Smooth muscle cell (in vitro differentiated cells): ENCODE measurements around the gene HNRNPH3. TPM values are rescaled to one million over a fixed set of nuclear protein-coding genes. Genes with fewer than 3 reads are reported as not detected.

ENCODE experiments used
- DNase-seq: peaks from one replicate; lab custom pipeline; 2025; ENCODE audit not compliant: unreplicated experiment; lab: John Stamatoyannopoulos, UW
- H2AFZ ChIP-seq: fragments of 200-600 bp; sonication (generic); 2 replicates; pipeline ENCODE4 v1.6.0; 2016; ENCODE audit warnings: antibody characterized with exemption, low read depth, mild to moderate bottlenecking
- H3F3A ChIP-seq: fragments of 200-600 bp; sonication (generic); 2 replicates; pipeline ENCODE4 v1.6.0; 2017; ENCODE audit warnings: antibody characterized with exemption, low read depth
- H3K27ac ChIP-seq: fragments of 200-600 bp; sonication (generic); 2 replicates; pipeline ENCODE4 v1.5.1; 2016; ENCODE audit warnings: low read depth, mild to moderate bottlenecking
- H3K27me3 ChIP-seq: fragments of 200-600 bp; sonication (generic); 2 replicates; pipeline ENCODE4 v1.6.1; 2016; ENCODE audit warnings: low read depth, mild to moderate bottlenecking
- H3K36me3 ChIP-seq: fragments of 200-600 bp; sonication (generic); 2 replicates; pipeline ENCODE4 v1.5.1; 2016; ENCODE audit warnings: low read depth
- H3K4me1 ChIP-seq: fragments of 200-600 bp; sonication (generic); 2 replicates; pipeline ENCODE4 v1.5.1; 2016; ENCODE audit warnings: low read depth
- H3K4me2 ChIP-seq: fragments of 200-600 bp; sonication (generic); 2 replicates; pipeline ENCODE4 v1.6.0; 2016; ENCODE audit warnings: mild to moderate bottlenecking
- H3K4me3 ChIP-seq: fragments of 200-600 bp; sonication (generic); 2 replicates; pipeline ENCODE4 v1.5.1; 2016; ENCODE audit warnings: mild to moderate bottlenecking
- H3K79me2 ChIP-seq: fragments of 200-600 bp; sonication (generic); 2 replicates; pipeline ENCODE4 v1.6.0; 2016; ENCODE audit warnings: low read depth, mild to moderate bottlenecking
- H3K9ac ChIP-seq: fragments of 200-600 bp; sonication (generic); 2 replicates; pipeline ENCODE4 v1.6.0; 2016; ENCODE audit warnings: low read depth
- H3K9me3 ChIP-seq: fragments of 200-600 bp; sonication (generic); replicated peaks from 2 replicates; pipeline ENCODE4 v1.5.1; 2016; ENCODE audit warnings: low read depth
- H4K20me1 ChIP-seq: fragments of 200-600 bp; sonication (generic); 2 replicates; pipeline ENCODE4 v1.6.0; 2016; ENCODE audit warnings: low read depth
- CTCF ChIP-seq: fragments of 200-600 bp; sonication (generic); IDR thresholded peaks from 2 replicates; pipeline ENCODE4 v1.5.1; 2017; ENCODE audit warnings: borderline replicate concordance, mild to moderate bottlenecking, antibody characterized with exemption; ENCODE audit not compliant: insufficient read depth, poor library complexity, severe bottlenecking
- WGBS: methylation state at CpG from one replicate; pipeline ENCODE4 v1.1.7; 2016; ENCODE audit warnings: low lambda C conversion rate; 5-methylcytosine and 5-hydroxymethylcytosine counted together
- polyA plus RNA-seq: library from polyadenylated mRNA; unstranded; fragments of >200 nt; fragmentation: Nextera tagmentation; extraction: Ambion mirVana; gene quantifications from 2 replicates; pipeline ENCODE4 v1.2.1, GENCODE V29; 2016
- total RNA-seq: library from RNA; depleted of rRNA; stranded (reverse); fragments of >200 nt; gene quantifications from 2 replicates; pipeline ENCODE4 v1.2.3, GENCODE V29; 2014

The HNRNPH3 gene
- total and polyA plus RNA-seq, 2 experiments from 2014 or later = 31.2 to 143 TPM

GRCh38 chr10:68353537-68353936 lies 21.7 kb downstream of the HNRNPH3 start:
- TF ChIP-seq CTCF = no peak
- H3K9ac ChIP-seq = no peak overlapping the region
- H3K36me3 ChIP-seq = no peaks in the 10 kb centered on the region
- H3K27me3 ChIP-seq = no peaks in the 10 kb centered on the region
- no peaks in the 10 kb centered on the region for H3K79me2 ChIP-seq
- H3K9me3 ChIP-seq = no peaks in the 10 kb centered on the region
- H2AFZ ChIP-seq = no peak overlapping the region
- 100% methylated on average over 2 of the region's 2 CpGs for WGBS
- H3K4me3 ChIP-seq = no peak overlapping the region
- peaks cover under 1% of the 10 kb centered on the region for H4K20me1 ChIP-seq
- H3K27ac ChIP-seq = no peak overlapping the region
- no peak for DNase-seq
- H3K4me1 ChIP-seq = no peaks in the 10 kb centered on the region
- H3K4me2 ChIP-seq = no peak overlapping the region
- H3F3A ChIP-seq = no peaks in the 10 kb centered on the region

GRCh38 chr10:68359189-68359588 lies 27.3 kb downstream of the HNRNPH3 start:
- H3K9ac ChIP-seq = no peak overlapping the region
- no peaks in the 10 kb centered on the region for H3K4me1 ChIP-seq
- no peak overlapping the region for H3K4me3 ChIP-seq
- 98% methylated on average over 6 of the region's 6 CpGs for WGBS
- no peaks in the 10 kb centered on the region for H3F3A ChIP-seq
- no peaks in the 10 kb centered on the region for H3K27me3 ChIP-seq
- H4K20me1 ChIP-seq = no peaks in the 10 kb centered on the region
- TF ChIP-seq CTCF = no peak
- no peak overlapping the region for H3K27ac ChIP-seq
- DNase-seq = no peak
- no peaks in the 10 kb centered on the region for H3K79me2 ChIP-seq
- no peak overlapping the region for H2AFZ ChIP-seq
- peaks cover 18% of the 10 kb centered on the region for H3K36me3 ChIP-seq
- H3K4me2 ChIP-seq = no peak overlapping the region
- no peaks in the 10 kb centered on the region for H3K9me3 ChIP-seq

GRCh38 chr10:68362590-68362989 lies 30.7 kb downstream of the HNRNPH3 start:
- Histone ChIP-seq H3K36me3 (peaks cover 18% of the 10 kb centered on the region), H3K79me2 (no peaks in the 10 kb centered on the region), H3K4me1 (no peaks in the 10 kb centered on the region), H3K4me3 (no peak overlapping the region), H3K4me2 (no peak overlapping the region), H3K9me3 (no peaks in the 10 kb centered on the region), H3K9ac (no peak overlapping the region), H4K20me1 (no peaks in the 10 kb centered on the region), H3F3A (no peaks in the 10 kb centered on the region), H2AFZ (no peak overlapping the region), H3K27me3 (no peaks in the 10 kb centered on the region), H3K27ac (no peak overlapping the region)
- no peak for DNase-seq
- no peak for TF ChIP-seq CTCF
- WGBS = 96% methylated on average over 3 of the region's 3 CpGs

- 88% methylated on average over 3 of the region's 3 CpGs for WGBS
- Histone ChIP-seq H3K9ac (no peak overlapping the region), H2AFZ (no peak overlapping the region), H3K9me3 (no peaks in the 10 kb centered on the region), H3K4me2 (no peak overlapping the region), H3F3A (no peaks in the 10 kb centered on the region), H4K20me1 (no peaks in the 10 kb centered on the region), H3K36me3 (peaks cover 18% of the 10 kb centered on the region), H3K4me1 (no peaks in the 10 kb centered on the region), H3K79me2 (no peaks in the 10 kb centered on the region), H3K4me3 (no peak overlapping the region), H3K27ac (no peak overlapping the region), H3K27me3 (no peaks in the 10 kb centered on the region)
- no peak for TF ChIP-seq CTCF
- no peak for DNase-seq
Measured at GRCh38 chr10:68364101-68364886, 32.4 kb downstream of the HNRNPH3 start.
